Activated naive CD8-positive, alpha-beta T cell treated with anti-CD3 and anti-CD28 coated beads, Interleukin-2, amount 50 U/mL, for 24 hours (primary cell): Measurements from ENCODE around the gene FNDC10.
A peak's percentile ranks its signal among the peaks of the same experiment; 100 is the strongest.
"Not testable (repeated sequence)": the region's sequence is repeated elsewhere in the genome, so short reads cannot be mapped to it uniquely, and the experiment has no call there.

Experiments
- ATAC-seq: fragments of 150-1000 bp; cut with Tn5 transposase; one replicate; pipeline ENCODE4 v1.10.0; 2021
- DNase-seq: peaks from one replicate; pipeline ENCODE4 v3.0.0; 2021
- H3K27ac Mint-ChIP-seq: one replicate; pipeline ENCODE4 v1.8.0; 2021; ENCODE audit warnings: mild to moderate bottlenecking, mixed read lengths
- H3K27me3 Mint-ChIP-seq: one replicate; pipeline ENCODE4 v1.8.0; 2021; ENCODE audit warnings: mixed read lengths
- H3K36me3 Mint-ChIP-seq: one replicate; pipeline ENCODE4 v1.8.0; 2021; ENCODE audit warnings: low read depth, mixed read lengths
- H3K4me1 Mint-ChIP-seq: one replicate; pipeline ENCODE4 v1.8.0; 2021; ENCODE audit warnings: mixed read lengths
- H3K4me3 Mint-ChIP-seq: one replicate; pipeline ENCODE4 v1.8.0; 2021; ENCODE audit warnings: mild to moderate bottlenecking, moderate library complexity, mixed read lengths
- H3K9me3 Mint-ChIP-seq: one replicate; pipeline ENCODE4 v1.8.0; 2021; ENCODE audit warnings: mixed read lengths

Gene FNDC10

DNA sequence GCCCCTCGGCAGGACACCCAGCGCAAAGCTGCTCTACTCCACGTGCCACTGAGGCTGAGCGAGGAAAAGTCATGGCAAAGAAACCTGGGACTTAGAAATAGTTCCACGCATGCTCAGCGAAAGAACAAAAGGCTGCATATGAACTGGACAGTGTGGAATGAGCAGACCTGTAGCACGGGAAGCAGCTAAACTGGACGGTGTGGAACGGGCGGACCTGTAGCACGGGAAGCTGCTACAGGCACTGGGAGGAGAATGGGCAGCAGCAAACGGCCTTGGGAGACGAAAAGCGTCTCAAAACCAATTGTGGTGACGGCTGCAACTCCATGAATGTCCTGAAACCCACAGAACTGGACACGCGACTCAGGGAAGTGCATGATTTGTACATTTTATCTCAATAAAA, 40.9 kb downstream of the FNDC10 start:
- peaks cover 2% of the 10 kb centered on the region for H3K4me1 Mint-ChIP-seq
- ATAC-seq (no peak), DNase-seq (no peak)
- no peaks in the 10 kb centered on the region for H3K9me3 Mint-ChIP-seq
- peaks cover 16% of the 10 kb centered on the region for H3K36me3 Mint-ChIP-seq
- H3K27ac Mint-ChIP-seq, result peak overlapping the region; percentile 52
- no peaks in the 10 kb centered on the region for H3K27me3 Mint-ChIP-seq
- no peak overlapping the region for H3K4me3 Mint-ChIP-seq

DNA sequence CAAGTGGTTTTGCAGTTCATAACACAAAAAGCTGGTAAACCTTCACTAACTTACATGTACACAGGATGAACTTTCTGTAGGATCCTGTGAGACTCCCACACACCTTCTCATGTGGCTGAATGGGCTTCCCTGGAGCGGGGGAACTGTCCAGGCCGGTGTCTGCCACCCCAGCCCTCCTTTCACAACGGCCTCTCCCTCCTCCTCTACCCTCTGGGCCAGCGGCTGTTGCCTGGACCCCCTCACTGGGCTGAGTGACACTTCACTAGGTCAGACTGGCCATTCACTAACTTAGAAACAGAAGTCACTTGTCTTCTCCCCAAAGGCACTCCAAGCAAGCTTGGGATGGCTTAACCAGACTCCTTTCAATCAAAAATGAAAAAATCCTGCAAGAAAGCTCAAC, 41.3 kb downstream of the FNDC10 start:
- H3K27me3 Mint-ChIP-seq, result no peaks in the 10 kb centered on the region
- H3K4me3 Mint-ChIP-seq, result no peak overlapping the region
- H3K27ac Mint-ChIP-seq, result peak overlapping the region; percentile 52
- H3K4me1 Mint-ChIP-seq, result peaks cover 2% of the 10 kb centered on the region
- ATAC-seq (no peak), DNase-seq (no peak)
- no peaks in the 10 kb centered on the region for H3K9me3 Mint-ChIP-seq
- peaks cover 11% of the 10 kb centered on the region for H3K36me3 Mint-ChIP-seq

DNA sequence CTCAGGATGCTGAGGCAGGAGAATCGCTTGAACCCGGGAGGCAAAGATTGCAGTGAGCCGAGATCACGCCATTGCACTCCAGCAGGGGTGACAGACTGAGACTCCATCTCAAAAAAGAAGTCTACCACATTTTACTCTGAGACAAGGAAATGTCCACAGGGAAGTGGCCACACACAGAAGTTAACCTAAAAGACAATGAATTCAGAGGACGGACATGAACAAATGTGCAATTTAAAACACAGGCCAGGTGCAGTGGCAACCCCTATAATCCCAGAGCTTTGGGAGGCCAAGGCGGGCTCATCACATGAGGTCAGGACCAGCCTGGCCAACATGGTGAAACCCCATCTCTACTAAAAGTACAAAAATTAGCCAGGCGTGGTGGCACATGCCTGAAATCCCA, 42.2 kb downstream of the FNDC10 start:
- not testable (repeated sequence) for H3K4me3 Mint-ChIP-seq, H3K4me1 Mint-ChIP-seq, H3K9me3 Mint-ChIP-seq, ATAC-seq, H3K27ac Mint-ChIP-seq, DNase-seq, H3K27me3 Mint-ChIP-seq
- H3K36me3 Mint-ChIP-seq, result peaks cover 10% of the 10 kb centered on the region

DNA sequence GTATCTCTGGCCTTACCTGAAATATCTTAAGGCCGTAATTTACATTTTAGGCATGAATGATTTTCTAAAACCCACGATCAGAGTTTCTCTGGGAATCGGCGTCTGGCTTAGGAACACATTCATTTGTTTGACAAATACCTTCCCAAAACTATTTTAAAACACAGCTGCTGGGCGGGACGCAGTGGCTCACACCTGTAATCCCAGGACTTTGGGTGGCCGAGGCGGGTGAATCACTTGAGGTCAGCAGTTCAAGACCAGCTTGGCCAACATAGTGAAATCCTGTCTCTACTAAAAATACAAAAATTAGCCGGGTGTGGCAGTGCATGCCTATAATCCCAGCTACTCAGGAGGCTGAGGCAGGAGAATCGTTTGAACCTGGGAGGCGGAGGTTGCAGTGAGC, 43.0 kb downstream of the FNDC10 start:
- not testable (repeated sequence) for H3K36me3 Mint-ChIP-seq, H3K9me3 Mint-ChIP-seq, H3K27ac Mint-ChIP-seq, H3K4me3 Mint-ChIP-seq, ATAC-seq, H3K27me3 Mint-ChIP-seq, DNase-seq, H3K4me1 Mint-ChIP-seq

DNA sequence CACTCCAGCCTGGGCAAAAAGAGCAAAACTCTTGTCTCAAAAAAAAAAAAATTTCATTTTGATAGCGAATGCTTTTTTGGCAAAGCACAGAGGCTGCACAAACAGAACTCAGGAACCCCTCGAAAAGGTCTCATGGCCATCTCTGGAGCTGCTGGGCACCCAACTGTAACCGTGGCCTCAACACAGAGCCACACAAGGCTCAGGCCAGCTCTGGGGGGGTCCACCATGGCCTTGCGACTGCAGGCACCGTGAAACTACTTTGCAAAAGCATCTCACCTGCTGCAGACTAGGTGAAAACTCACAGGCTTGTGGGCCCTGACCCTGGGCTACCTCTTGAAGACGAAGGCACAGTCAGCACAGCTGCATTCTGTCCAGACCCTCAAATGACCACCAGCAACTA, 43.4 kb downstream of the FNDC10 start:
- H3K36me3 Mint-ChIP-seq, result peaks cover 4% of the 10 kb centered on the region
- no peaks in the 10 kb centered on the region for H3K9me3 Mint-ChIP-seq
- no peak overlapping the region for H3K27ac Mint-ChIP-seq
- no peak overlapping the region for H3K4me3 Mint-ChIP-seq
- DNase-seq (no peak), ATAC-seq (no peak)
- H3K27me3 Mint-ChIP-seq, result no peaks in the 10 kb centered on the region
- H3K4me1 Mint-ChIP-seq, result peaks cover 2% of the 10 kb centered on the region

DNA sequence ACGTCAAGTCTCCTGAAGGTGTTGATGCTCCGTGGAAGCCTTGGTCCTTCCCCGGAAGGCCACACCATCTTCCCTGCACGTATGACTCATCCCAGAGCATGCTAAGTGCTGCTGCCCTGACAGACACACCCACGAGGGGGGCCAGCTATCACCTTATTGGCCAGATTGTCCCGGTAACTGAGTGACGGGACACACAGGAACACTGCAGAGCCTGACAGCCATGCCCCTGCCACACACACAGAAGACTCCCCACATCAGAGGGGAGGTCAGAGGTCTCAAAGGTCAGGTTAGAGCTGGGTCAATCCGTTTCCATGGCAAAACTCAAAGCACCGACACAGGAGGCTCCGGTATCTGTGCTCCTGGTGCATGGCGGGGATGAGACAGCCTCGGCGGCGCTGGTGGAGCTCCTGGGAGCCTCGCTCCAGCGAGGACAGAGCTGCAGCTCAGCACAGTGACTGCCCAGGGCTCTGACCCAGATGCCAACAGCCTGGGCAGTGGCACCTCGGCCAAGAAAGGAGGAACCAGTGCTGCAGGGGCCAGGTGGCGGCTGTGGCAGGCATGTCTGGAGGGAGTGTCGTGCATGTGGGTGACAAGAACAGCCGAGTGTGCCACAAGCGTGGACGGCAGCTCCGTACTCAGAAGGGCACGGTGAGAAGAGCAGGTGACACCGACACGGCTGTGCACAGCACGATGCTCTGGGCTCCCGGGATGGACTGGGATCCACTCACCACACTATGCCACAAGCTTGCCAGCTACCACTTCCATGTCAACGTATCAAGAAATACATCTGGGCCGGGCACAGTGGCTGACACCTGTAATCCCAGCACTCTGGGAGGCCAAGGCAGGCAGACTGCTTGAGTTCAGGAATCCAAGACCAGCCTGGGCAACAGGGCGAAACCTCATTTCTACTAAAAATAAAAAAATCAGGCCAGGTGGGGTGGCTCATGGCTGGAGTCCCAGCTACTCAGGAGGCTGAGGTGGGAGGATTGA, 44.7 kb downstream of the FNDC10 start:
- Mint-ChIP-seq H3K4me1 (peaks cover 2% of the 10 kb centered on the region), H3K36me3 (peaks cover 4% of the 10 kb centered on the region), H3K27ac (no peak overlapping the region), H3K4me3 (no peak overlapping the region), H3K9me3 (no peaks in the 10 kb centered on the region), H3K27me3 (no peaks in the 10 kb centered on the region)
- ATAC-seq, result no peak
- DNase-seq, result no peak

DNA sequence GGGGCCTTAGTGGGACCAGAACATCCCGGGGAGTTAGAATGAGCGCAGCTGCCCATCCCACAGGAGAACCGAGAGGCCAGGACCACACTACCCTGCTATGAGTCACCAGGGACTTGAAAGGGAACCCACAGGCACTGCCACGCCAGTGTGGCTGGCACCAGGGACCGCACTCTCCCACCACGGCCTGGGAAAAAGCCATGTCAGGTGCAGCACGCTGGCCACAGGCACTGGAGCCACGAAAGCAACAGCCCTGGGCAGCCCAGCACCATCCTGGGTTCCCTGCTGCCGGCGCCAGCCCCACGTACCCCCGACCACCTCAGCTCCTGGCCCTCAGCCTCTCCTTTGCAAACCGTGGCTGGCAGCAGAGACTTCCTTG, 45.4 kb downstream of the FNDC10 start:
- H3K36me3 Mint-ChIP-seq, result peaks cover 4% of the 10 kb centered on the region
- no peaks in the 10 kb centered on the region for H3K9me3 Mint-ChIP-seq
- H3K27me3 Mint-ChIP-seq, result no peaks in the 10 kb centered on the region
- no peak for DNase-seq
- no peak for ATAC-seq
- peaks cover 2% of the 10 kb centered on the region for H3K4me1 Mint-ChIP-seq
- H3K4me3 Mint-ChIP-seq, result no peak overlapping the region
- no peak overlapping the region for H3K27ac Mint-ChIP-seq

DNA sequence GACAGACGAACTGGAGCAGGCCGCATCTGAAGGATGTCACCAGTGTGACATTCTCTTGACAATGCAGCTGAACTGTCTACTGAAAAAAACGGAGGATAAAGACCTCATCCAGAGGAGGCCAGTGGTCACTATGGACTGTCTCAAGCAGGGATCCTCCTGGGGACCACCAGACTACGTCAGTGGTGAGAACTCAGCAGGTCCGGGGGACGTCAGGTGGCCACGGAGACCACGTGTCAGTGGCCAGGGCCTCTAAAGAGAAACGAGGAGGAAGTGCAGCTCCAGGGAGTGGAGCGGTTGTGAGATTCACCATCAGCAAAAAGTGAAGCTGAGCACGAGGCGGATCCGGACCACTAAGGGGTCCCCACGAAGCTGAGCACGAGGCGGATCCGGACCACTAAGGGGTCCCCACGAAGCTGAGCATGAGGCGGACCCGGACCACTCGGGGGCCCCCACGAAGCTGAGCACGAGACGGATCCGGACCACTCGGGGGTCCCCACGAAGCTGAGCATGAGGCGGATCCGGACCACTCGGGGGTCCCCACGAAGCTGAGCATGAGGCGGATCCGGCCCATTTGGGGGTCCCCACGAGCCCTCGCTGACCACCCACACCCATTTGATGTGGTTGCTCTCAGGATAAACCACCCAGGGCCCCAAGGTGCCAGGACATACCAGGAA, 46.0 kb downstream of the FNDC10 start:
- H3K9me3 Mint-ChIP-seq, result no peaks in the 10 kb centered on the region
- H3K27ac Mint-ChIP-seq, result no peak overlapping the region
- DNase-seq (no peak), ATAC-seq (no peak)
- peaks cover 2% of the 10 kb centered on the region for H3K4me1 Mint-ChIP-seq
- H3K27me3 Mint-ChIP-seq, result no peaks in the 10 kb centered on the region
- no peak overlapping the region for H3K4me3 Mint-ChIP-seq
- peaks cover 2% of the 10 kb centered on the region for H3K36me3 Mint-ChIP-seq

DNA sequence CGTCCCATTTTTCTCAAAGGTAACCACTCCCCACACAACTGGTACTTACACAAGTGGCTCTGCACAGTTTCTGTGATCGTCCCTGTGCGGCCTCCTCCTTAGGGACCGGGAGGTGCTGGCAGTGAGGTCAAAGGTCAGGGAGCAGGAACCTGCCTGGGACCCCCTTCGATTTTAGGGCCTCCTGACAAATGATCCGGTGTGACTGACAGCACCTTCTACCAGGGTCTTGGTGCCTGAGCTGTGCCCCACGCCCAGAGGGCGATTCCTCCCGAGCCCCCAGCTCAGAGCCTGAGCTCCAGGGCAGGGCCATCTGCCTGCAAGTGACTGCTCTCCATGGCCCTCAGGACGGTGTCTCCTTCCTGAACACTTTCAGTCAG, 47.7 kb downstream of the FNDC10 start:
- no peak for DNase-seq
- H3K27ac Mint-ChIP-seq, result no peak overlapping the region
- no peaks in the 10 kb centered on the region for H3K9me3 Mint-ChIP-seq

DNA sequence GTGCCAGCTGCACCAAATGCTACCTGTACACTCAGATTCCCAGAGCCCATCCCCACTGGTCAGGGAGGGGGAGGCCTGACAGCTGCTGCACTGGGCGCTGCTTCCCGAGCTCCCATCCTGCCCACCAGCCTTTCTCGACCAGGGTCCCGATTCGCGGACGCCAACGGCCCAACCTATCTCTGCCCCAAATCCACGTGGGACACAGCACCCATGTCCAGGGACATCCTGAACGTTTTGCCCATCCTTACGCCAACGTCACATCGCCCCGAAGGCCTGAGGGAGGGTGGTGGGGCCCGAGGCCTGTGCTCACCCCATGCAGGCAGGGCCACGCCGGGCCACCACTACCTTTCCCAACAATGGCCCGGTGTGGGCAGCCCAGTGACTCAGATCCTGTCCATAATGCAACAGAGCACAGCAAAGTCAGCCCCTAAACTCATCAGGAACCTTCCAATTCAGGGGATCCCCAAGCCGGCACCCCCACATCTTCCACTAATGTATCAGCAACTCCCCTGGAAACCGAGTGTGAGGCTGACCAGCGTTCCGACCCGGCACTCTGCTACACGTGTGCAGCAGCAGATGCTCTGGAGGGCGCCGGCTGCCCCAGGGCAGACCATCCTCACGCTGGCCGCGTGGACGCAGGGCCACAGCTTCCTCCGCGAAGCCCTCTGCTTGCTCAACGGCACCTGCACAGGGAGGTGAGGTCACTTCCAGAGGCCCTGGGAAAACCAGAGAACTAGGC, 48.2 kb downstream of the FNDC10 start:
- Mint-ChIP-seq H3K36me3 (peaks cover 2% of the 10 kb centered on the region), H3K27me3 (no peaks in the 10 kb centered on the region), H3K27ac (no peak overlapping the region), H3K4me1 (peaks cover 2% of the 10 kb centered on the region), H3K4me3 (no peak overlapping the region), H3K9me3 (no peaks in the 10 kb centered on the region)
- ATAC-seq (no peak), DNase-seq (no peak)

More for the DNA sequence above, 47.7 kb downstream of the FNDC10 start:
- H3K36me3 Mint-ChIP-seq, result peaks cover 2% of the 10 kb centered on the region
- ATAC-seq, result no peak
- H3K4me1 Mint-ChIP-seq, result peaks cover 2% of the 10 kb centered on the region
- H3K4me3 Mint-ChIP-seq, result no peak overlapping the region
- no peaks in the 10 kb centered on the region for H3K27me3 Mint-ChIP-seq

DNA sequence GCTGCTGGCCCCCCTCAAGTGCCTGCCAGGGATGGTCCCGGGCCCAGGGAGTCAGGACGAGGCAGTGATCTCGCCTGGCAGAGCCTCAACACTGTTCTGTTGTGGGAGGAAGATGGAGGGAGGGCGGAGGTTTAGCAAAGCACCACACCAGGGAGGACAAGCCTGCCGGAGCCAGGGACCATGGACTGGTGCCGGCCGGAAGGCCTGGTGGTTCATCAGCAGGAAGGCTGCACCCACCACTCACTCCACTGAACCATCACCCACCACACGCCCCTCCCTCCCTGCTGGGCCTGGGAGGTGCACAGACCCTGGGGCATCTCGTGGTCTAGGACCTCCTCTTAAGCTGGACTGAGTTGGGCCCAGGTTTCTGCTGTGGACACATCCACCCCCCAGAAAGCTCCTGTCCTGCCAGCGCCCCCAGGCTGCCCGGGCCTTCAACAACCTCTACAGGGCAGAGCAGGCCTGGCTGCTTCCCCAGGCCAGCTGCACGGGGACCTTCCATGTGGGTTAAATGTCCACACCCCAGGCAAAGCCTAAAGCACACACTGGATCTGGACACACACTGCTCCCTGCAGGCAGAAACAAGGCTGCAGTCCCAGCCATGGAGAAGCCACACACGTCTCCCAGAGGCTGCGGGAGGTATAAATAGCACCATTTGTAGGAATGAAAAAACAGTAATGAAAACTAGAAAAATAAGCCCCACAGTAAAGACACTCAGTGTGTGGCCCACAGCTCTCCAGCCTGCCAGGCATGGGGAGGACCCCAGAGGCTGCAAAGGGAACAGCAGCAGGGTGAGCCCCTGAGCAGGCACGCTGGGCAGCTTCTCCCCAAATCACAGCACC, 49.1 kb downstream of the FNDC10 start:
- no peaks in the 10 kb centered on the region for H3K9me3 Mint-ChIP-seq
- H3K4me3 Mint-ChIP-seq, result no peak overlapping the region
- peaks cover 2% of the 10 kb centered on the region for H3K36me3 Mint-ChIP-seq
- H3K27me3 Mint-ChIP-seq, result no peaks in the 10 kb centered on the region
- peak; percentile 20 for ATAC-seq
- H3K27ac Mint-ChIP-seq, result no peak overlapping the region
- peaks cover 2% of the 10 kb centered on the region for H3K4me1 Mint-ChIP-seq
- no peak for DNase-seq

DNA sequence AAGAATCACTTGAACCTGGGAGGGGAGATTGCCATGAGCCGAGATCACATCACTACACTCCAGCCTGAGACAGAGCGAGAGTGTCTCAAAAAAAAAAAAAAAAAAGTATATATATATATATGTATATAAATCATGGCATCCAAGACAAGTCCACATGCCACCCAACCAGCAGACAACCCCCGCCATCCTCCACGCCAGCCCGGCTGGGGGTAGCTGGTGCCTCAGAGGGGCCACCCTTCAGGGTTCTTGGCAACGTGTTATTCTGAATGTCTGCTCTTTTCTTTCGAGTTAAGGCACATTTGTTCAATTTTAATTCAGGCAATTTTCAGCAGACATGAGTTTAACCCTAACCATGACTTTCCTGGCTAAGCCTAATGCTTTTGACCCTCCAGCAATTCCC, 49.8 kb downstream of the FNDC10 start:
- Mint-ChIP-seq H3K27me3 (no peaks in the 10 kb centered on the region), H3K9me3 (no peaks in the 10 kb centered on the region), H3K36me3 (no peaks in the 10 kb centered on the region), H3K4me1 (no peaks in the 10 kb centered on the region), H3K27ac (no peak overlapping the region), H3K4me3 (no peak overlapping the region)
- ATAC-seq (no peak), DNase-seq (no peak)

DNA sequence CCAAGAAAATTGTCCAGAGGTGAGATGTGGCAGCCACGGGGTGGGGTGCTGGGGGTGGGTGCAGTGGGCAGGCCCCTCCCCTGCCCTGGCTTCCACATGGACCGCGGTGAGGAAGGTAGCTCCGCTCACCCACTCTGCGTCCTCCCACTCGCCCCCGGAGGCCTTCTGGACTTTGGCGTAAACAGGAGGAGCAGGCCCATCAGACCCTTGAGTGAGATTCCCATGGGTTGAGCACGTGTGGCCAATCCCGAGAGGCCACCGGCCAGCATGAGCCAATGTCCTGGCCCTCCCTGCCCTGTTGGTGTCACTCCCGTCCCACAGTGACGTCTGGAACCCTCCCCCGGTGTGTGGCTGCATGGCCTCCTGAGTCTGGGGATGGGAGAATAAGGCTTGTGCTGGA, 51.3 kb downstream of the FNDC10 start:
- ATAC-seq (no peak), DNase-seq (no peak)
- Mint-ChIP-seq H3K9me3 (no peaks in the 10 kb centered on the region), H3K27ac (no peak overlapping the region), H3K27me3 (no peaks in the 10 kb centered on the region), H3K36me3 (no peaks in the 10 kb centered on the region), H3K4me3 (no peak overlapping the region), H3K4me1 (no peaks in the 10 kb centered on the region)
